Fibroblast of the aortic adventitia (primary cell): ENCODE data around the gene THY1. TPM values are rescaled to one million over a fixed set of nuclear protein-coding genes. Genes with fewer than 3 reads are reported as not detected.
"Not testable (repeated sequence)": the region's sequence is repeated elsewhere in the genome, so short reads cannot be mapped to it uniquely, and the experiment has no call there.

ENCODE experiments used
- DNase-seq: peaks from one replicate; pipeline ENCODE4 v3.0.0-alpha.2; 2010; ENCODE audit warnings: low read depth
- H3K4me3 ChIP-seq: 2 replicates; pipeline ENCODE4 v1.5.1; 2011; ENCODE audit warnings: low read depth, mild to moderate bottlenecking, control low read depth, low read length, moderate library complexity
- total RNA-seq: library from RNA; depleted of rRNA; stranded (reverse); fragments of >200 nt; gene quantifications from 2 replicates; pipeline ENCODE4 v1.2.3, GENCODE V29; 2012; ENCODE audit warnings: low replicate concordance
- TF ChIP-seq, protein P1 (sequence below): IDR thresholded peaks from 2 replicates; pipeline ENCODE4 v1.5.1; 2011; ENCODE audit warnings: mild to moderate bottlenecking, low read length, control low read depth, inconsistent platforms; ENCODE audit not compliant: insufficient read depth

Gene THY1
- total RNA-seq, 1 donor: 164 TPM

DNA sequence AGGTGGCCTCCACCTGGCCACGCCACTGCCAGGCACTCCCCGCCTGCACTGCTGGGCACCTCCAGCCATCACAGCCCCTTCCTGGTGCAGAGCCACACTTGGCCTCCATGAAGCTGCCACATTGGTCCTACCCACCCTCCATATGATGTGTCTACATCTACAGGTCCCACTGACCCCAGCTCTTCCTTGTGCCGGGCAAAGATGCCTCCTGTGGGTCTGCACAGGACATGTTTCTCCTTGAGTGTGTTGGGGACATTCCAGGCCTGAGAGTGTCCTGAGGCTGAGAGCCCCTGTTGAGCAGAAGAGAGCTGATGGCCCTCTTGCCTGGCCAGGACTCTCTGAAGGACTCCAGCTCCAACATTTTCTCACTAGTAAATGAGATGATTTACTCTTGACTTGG is 7.5 kb downstream of the THY1 start:
- TF ChIP-seq, protein P1, sequence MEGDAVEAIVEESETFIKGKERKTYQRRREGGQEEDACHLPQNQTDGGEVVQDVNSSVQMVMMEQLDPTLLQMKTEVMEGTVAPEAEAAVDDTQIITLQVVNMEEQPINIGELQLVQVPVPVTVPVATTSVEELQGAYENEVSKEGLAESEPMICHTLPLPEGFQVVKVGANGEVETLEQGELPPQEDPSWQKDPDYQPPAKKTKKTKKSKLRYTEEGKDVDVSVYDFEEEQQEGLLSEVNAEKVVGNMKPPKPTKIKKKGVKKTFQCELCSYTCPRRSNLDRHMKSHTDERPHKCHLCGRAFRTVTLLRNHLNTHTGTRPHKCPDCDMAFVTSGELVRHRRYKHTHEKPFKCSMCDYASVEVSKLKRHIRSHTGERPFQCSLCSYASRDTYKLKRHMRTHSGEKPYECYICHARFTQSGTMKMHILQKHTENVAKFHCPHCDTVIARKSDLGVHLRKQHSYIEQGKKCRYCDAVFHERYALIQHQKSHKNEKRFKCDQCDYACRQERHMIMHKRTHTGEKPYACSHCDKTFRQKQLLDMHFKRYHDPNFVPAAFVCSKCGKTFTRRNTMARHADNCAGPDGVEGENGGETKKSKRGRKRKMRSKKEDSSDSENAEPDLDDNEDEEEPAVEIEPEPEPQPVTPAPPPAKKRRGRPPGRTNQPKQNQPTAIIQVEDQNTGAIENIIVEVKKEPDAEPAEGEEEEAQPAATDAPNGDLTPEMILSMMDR: no peak
- no peak for DNase-seq
- no peak overlapping the region for H3K4me3 ChIP-seq

DNA sequence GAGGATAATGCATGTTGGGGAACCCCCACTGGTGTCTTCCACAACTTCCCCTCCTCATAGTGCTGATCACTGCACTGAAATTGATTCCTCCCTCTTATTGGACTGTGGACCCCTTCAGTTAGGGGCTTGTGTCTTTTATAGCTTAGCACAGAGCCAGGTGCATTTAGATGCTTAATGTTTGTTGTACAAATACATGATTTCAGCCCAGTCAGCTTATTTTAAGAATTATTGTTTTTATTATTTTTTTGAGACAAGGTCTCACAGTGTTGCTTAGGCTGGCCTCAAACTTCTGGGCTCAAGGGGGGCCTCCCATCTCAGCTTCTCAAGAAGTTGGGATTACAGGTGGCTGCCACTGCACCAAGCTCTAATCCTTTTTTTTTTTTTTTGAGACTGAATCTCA is 8.2 kb downstream of the THY1 start:
- TF ChIP-seq, protein P1: no peak
- DNase-seq: no peak
- no peak overlapping the region for H3K4me3 ChIP-seq

DNA sequence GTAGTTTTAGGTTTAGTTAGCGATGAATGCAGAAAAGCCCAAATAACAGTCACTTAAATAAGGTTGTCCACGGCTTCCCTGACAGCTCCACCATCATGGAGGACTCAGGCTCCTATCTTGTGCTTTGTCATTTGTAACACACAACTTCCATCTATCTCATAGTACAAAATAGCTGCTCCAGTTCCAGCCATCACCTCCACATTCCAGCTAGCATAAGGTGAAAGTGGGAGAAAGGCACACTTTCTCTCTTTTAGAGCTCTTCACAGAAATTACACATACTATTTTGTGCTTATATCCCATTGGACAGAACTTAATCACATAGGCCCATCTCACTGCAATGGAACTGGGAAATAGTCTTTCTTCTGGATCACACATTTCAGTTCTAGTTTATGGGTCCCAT is 8.7 kb downstream of the THY1 start:
- TF ChIP-seq, protein P1: no peak
- H3K4me3 ChIP-seq: no peak overlapping the region
- no peak for DNase-seq

DNA sequence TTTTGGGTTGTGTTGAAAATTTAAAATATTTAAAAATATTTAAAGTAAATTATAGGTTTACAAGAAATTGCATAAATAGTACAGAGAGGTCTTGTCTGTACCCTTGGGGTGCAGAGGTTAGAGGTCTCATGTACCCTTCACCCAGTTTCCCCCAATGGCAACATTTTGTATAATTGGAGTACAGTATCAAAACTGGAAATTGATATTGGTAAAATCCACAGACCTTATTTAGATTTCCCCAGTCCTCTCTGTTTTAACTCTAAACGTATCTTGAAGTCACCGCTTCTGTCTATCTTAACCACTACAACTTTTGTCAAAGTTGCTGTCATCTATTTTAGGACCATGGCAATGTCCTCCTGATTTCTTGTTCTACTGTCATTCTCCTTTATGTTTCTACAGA is 10.9 kb downstream of the THY1 start:
- no peak for DNase-seq
- H3K4me3 ChIP-seq: no peak overlapping the region
- TF ChIP-seq, protein P1: no peak

DNA sequence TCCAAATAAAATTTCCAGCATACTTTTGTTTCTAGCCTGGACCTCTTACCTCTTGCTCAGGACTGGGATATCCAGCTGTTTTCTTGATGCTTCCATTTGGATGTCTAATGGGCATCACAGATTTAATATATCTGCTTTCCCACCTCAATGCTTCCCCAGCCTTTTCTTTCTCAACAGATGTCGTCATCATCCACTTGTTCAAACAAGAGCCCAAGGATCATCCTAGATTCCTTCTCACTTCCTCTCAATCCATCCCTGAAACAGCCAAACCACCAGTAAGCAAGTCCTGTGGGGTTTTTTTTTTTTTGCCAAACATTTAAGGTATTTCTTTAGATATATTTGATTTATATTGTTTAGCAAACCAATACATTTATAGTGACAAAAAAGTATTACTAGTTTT is 12.5 kb downstream of the THY1 start:
- TF ChIP-seq, protein P1: no peak
- no peak for DNase-seq
- no peak overlapping the region for H3K4me3 ChIP-seq

DNA sequence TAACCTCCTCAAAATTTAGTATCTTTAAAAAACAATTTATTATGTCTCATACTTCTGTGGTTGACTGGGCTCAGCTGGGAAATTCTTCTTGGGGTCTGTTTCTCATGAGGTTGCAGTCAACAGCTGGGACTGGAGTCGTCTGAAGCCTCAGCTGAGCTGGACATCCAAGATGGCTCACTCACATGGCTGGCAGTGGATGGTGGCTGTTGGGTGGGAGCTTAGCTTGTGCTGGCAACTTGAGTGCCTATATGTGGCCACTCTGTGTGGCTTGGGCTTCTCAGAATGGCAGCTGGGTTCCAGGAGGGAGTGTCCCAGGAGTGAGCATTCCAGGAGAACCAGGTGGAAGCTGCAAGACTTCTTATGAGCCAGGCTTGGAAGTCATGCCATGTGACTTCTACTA is 13.2 kb downstream of the THY1 start:
- no peak overlapping the region for H3K4me3 ChIP-seq
- DNase-seq: no peak
- TF ChIP-seq, protein P1: no peak

DNA sequence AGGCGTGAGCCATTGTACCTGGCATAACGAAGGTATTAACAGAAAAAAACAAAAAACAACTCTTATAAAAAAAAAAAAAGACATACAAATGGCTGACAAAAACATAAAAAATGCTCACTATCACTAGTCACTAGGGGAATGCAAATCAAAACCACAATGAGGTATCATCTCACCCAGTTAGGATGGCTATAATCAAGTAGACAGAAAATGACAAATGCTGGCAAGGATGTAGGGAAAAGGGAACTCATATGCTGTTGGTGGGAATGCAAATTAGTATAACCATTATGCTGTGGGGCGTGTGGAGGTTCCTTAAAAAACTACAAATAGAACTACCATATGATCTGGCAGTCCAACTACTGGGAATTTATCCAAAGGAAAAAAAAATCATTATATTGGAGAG is 17.0 kb downstream of the THY1 start:
- no peak for DNase-seq
- H3K4me3 ChIP-seq: no peak overlapping the region
- TF ChIP-seq, protein P1: no peak

DNA sequence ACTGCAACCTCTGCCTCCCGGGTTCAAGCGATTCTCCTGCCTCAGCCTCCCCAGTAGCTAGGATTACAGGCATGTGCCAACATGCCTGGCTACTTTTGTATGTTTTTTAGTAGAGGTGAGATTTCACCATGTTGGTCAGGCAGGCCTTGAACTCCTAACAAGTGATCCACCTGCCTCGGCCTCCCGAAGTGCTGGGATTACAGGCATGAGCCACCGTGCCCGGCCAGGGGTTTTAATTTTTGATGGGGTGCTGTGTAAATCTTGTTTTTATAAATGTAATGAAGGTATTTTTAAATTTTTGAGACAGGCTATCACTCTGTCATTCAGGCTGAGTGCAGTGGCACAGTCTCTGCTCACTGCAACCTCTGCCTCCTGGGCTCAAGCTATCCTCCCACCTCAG is 17.5 kb downstream of the THY1 start:
- not testable (repeated sequence) for DNase-seq, H3K4me3 ChIP-seq
